Activated T-helper 2 cell treated with anti-CD3 and anti-CD28 coated beads, Interferon-gamma antibody, Interleukin-2, Interleukin-4, amounts not matched to agents 10 μg/mL and 5 μg/mL and 100 μg/mL, durations not matched to agents 14 hours and 24 hours and 36 hours (primary cell): ENCODE data around the gene PDE7B. TPM values are rescaled to one million over a fixed set of nuclear protein-coding genes. Genes with fewer than 3 reads are reported as not detected.

ENCODE experiments used
- DNase-seq: peaks from one replicate; pipeline ENCODE4 v3.0.0; 2021; ENCODE audit warnings: low spot score
- H3K27ac Mint-ChIP-seq: one replicate; pipeline ENCODE4 v1.8.0; 2021; ENCODE audit warnings: mixed read lengths
- H3K27me3 Mint-ChIP-seq: one replicate; pipeline ENCODE4 v1.8.0; 2021; ENCODE audit warnings: low read depth, mixed read lengths
- H3K36me3 Mint-ChIP-seq: one replicate; pipeline ENCODE4 v1.8.0; 2021; ENCODE audit warnings: low read depth, mixed read lengths
- H3K4me1 Mint-ChIP-seq: one replicate; pipeline ENCODE4 v1.8.0; 2021; ENCODE audit warnings: low read depth, mixed read lengths
- H3K4me3 Mint-ChIP-seq: one replicate; pipeline ENCODE4 v1.8.0; 2021; ENCODE audit warnings: low read depth, mild to moderate bottlenecking, moderate library complexity, mixed read lengths
- H3K9me3 Mint-ChIP-seq: one replicate; pipeline ENCODE4 v1.8.0; 2021; ENCODE audit warnings: mixed read lengths
- intact Hi-C: fragments of 100-400 bp; cut with micrococcal nuclease; formaldehyde crosslinking; loops from one replicate; pipeline ENCODE4 v1.15.1; 2023
- total RNA-seq: library from RNA; stranded (reverse); gene quantifications from 2 replicates; pipeline ENCODE4 v1.2.3, GENCODE V29; 2022

Gene PDE7B
- total RNA-seq, 1 donor from 2014 or later: 28.8 TPM

- H3K27ac Mint-ChIP-seq: no peak overlapping the region
- peaks cover 4% of the 10 kb centered on the region for H3K27me3 Mint-ChIP-seq
- no peak for DNase-seq
- no peak overlapping the region for H3K4me3 Mint-ChIP-seq
- intact Hi-C loops: no loop called here
- no peaks in the 10 kb centered on the region for H3K9me3 Mint-ChIP-seq
- peaks cover 17% of the 10 kb centered on the region for H3K36me3 Mint-ChIP-seq
- peaks cover 30% of the 10 kb centered on the region for H3K4me1 Mint-ChIP-seq
Measured at GRCh38 chr6:136036601-136037000, 185.1 kb downstream of the PDE7B start.

- DNase-seq: no peak
- Mint-ChIP-seq H3K9me3 (no peaks in the 10 kb centered on the region), H3K27me3 (peaks cover 4% of the 10 kb centered on the region), H3K36me3 (peaks cover 12% of the 10 kb centered on the region), H3K4me3 (no peak overlapping the region), H3K27ac (peak overlapping the region; percentile 20), H3K4me1 (peaks cover 24% of the 10 kb centered on the region)
- intact Hi-C loops: no loop called here
Measured at GRCh38 chr6:136037242-136037875, 185.9 kb downstream of the PDE7B start.

DNA sequence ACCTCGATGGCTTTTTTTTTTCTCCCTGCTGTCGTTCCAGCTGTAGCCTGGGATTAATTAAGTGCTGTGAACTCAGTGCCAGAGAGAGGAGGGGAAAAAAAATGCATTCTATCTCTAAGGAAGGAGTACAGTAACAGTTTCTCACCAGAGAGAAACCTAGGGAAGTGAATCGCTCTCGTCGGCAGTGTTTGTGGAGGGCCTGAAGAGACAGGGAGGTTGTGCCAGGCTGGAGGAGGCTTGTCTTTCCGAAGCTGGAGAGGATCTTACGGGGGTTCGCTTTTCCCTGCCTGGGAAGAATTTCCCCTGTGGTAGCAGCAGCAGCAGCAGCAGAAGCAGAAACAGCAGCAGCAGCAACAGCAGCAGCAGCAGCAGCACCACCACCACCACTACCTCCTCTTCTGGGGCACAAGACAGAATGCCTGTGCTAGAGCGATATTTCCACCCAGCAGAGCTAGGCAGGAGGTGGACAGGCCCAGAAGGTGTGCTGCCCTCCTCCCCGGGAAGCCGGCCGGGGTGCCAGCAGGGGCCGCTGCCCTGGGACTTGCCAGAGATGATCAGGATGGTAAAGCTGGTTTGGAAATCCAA, 186.5 kb downstream of the PDE7B start:
- Mint-ChIP-seq H3K9me3 (no peaks in the 10 kb centered on the region), H3K4me1 (peaks cover 20% of the 10 kb centered on the region), H3K27me3 (peaks cover 4% of the 10 kb centered on the region), H3K4me3 (no peak overlapping the region), H3K27ac (peak overlapping the region; percentile 14), H3K36me3 (peaks cover 10% of the 10 kb centered on the region)
- intact Hi-C loops: no loop called here
- DNase-seq: no peak

GRCh38 chr6:136038531-136038930, 187.0 kb downstream of the PDE7B start:
- Mint-ChIP-seq H3K27ac (no peak overlapping the region), H3K9me3 (no peaks in the 10 kb centered on the region), H3K4me1 (peaks cover 18% of the 10 kb centered on the region), H3K27me3 (peaks cover 4% of the 10 kb centered on the region), H3K36me3 (peaks cover 8% of the 10 kb centered on the region), H3K4me3 (no peak overlapping the region)
- no peak for DNase-seq
- intact Hi-C loops: no loop called here

DNA sequence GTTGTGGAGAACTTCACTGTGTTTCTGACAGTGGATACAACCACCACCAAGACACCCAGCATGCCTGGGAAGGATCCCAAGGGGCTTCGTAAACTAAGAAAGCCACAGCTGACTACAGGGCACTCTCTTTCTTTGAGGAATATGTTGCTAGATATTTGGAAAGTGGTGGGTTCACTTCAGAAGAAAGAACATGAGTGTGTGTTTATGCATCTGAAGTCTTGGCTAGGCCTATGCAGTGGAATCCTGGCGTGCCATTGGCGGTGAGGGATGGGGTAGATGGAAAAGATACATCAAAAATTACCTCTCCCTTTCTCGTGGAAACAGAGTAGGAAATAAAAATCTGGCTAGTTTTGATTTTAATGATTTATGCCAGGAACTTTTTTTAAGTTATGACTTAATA, 187.7 kb downstream of the PDE7B start:
- H3K36me3 Mint-ChIP-seq: peaks cover 12% of the 10 kb centered on the region
- H3K9me3 Mint-ChIP-seq: no peaks in the 10 kb centered on the region
- H3K4me1 Mint-ChIP-seq: peaks cover 15% of the 10 kb centered on the region
- intact Hi-C loops: no loop called here
- no peak for DNase-seq
- H3K27me3 Mint-ChIP-seq: peaks cover 11% of the 10 kb centered on the region
- no peak overlapping the region for H3K27ac Mint-ChIP-seq
- H3K4me3 Mint-ChIP-seq: no peak overlapping the region

- Mint-ChIP-seq H3K4me3 (no peak overlapping the region), H3K36me3 (peaks cover 58% of the 10 kb centered on the region), H3K27ac (peak overlapping the region; percentile 66), H3K9me3 (peaks cover 15% of the 10 kb centered on the region), H3K4me1 (peaks cover 28% of the 10 kb centered on the region), H3K27me3 (no peaks in the 10 kb centered on the region)
- intact Hi-C loops: no loop called here
- DNase-seq: no peak
Measured at GRCh38 chr6:136050475-136050874, 199.0 kb downstream of the PDE7B start.

DNA sequence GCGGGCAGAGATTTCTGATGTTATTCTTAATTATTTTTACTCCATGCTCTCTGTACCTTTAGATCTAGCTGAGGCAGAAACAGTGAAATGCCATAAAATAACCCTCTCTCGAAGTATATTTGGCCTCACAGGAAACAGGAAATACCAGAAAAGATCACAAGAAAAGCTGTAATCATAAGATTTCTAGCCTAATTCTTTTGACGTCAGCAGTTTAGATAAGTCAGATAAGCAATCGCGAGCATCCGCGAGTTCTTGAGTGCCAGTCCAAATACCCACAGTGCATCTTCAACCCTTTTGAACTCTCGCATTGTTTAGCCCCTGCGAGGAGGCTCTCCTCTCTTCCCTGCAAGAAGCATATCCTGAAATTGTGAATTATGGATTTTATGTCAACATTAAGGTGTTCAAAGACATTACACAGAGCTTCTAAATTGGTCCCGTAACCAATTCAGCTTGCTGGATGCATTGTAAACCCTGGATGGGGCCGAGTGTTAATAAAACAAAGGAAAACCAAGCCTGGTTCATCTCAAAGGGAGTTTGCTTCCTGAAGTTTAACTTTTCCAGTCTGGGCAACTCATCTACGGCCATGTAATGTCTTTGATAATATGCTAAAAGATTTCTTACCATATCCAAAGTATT, 199.8 kb downstream of the PDE7B start:
- H3K4me1 Mint-ChIP-seq: peaks cover 28% of the 10 kb centered on the region
- no peaks in the 10 kb centered on the region for H3K27me3 Mint-ChIP-seq
- H3K4me3 Mint-ChIP-seq: no peak overlapping the region
- intact Hi-C loops: no loop called here
- peaks cover 15% of the 10 kb centered on the region for H3K9me3 Mint-ChIP-seq
- H3K27ac Mint-ChIP-seq: peak overlapping the region; percentile 66
- peaks cover 58% of the 10 kb centered on the region for H3K36me3 Mint-ChIP-seq
- no peak for DNase-seq

GRCh38 chr6:136052031-136052430, 200.5 kb downstream of the PDE7B start:
- no peak for DNase-seq
- no peak overlapping the region for H3K27ac Mint-ChIP-seq
- peaks cover 56% of the 10 kb centered on the region for H3K36me3 Mint-ChIP-seq
- H3K4me3 Mint-ChIP-seq: no peak overlapping the region
- no peaks in the 10 kb centered on the region for H3K27me3 Mint-ChIP-seq
- H3K4me1 Mint-ChIP-seq: peaks cover 28% of the 10 kb centered on the region
- intact Hi-C loops: no loop called here
- H3K9me3 Mint-ChIP-seq: peaks cover 15% of the 10 kb centered on the region

- Mint-ChIP-seq H3K4me3 (no peak overlapping the region), H3K36me3 (peaks cover 16% of the 10 kb centered on the region), H3K9me3 (no peaks in the 10 kb centered on the region), H3K27ac (no peak overlapping the region), H3K27me3 (peaks cover 11% of the 10 kb centered on the region), H3K4me1 (peaks cover 2% of the 10 kb centered on the region)
- intact Hi-C loops: no loop called here
- no peak for DNase-seq
Measured at GRCh38 chr6:136058852-136059251, 207.4 kb downstream of the PDE7B start.

DNA sequence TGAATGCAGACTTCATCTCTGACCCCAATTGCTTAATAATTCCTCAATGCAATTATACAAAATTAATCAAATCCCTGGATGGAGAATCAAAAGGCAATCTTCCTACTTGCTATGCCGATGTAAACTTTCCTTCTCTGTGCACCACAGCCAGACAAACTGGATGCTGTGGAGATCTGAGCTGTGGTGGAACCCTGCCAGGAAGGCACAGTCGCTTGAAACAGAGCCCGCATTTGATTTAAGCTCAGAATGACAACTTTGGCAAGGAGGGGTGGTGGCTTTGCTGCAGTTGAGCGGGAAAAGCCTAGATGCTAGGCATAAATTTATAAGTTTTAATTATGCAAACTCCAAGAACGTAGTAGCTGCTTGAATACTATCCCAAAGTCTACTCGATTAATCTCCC, 207.8 kb downstream of the PDE7B start:
- Mint-ChIP-seq H3K4me3 (no peak overlapping the region), H3K4me1 (peaks cover 2% of the 10 kb centered on the region), H3K27me3 (peaks cover 11% of the 10 kb centered on the region), H3K36me3 (peaks cover 16% of the 10 kb centered on the region), H3K9me3 (no peaks in the 10 kb centered on the region), H3K27ac (no peak overlapping the region)
- intact Hi-C loops: no loop called here
- DNase-seq: no peak

GRCh38 chr6:136060052-136060451, 208.6 kb downstream of the PDE7B start:
- intact Hi-C loops: no loop called here
- Mint-ChIP-seq H3K4me3 (no peak overlapping the region), H3K27me3 (peaks cover 11% of the 10 kb centered on the region), H3K9me3 (no peaks in the 10 kb centered on the region), H3K27ac (no peak overlapping the region), H3K4me1 (peaks cover 2% of the 10 kb centered on the region), H3K36me3 (peaks cover 15% of the 10 kb centered on the region)
- no peak for DNase-seq

- no peak for DNase-seq
- no peak overlapping the region for H3K27ac Mint-ChIP-seq
- peaks cover 11% of the 10 kb centered on the region for H3K27me3 Mint-ChIP-seq
- H3K36me3 Mint-ChIP-seq: peaks cover 14% of the 10 kb centered on the region
- peaks cover 2% of the 10 kb centered on the region for H3K4me1 Mint-ChIP-seq
- H3K9me3 Mint-ChIP-seq: no peaks in the 10 kb centered on the region
- no peak overlapping the region for H3K4me3 Mint-ChIP-seq
- intact Hi-C loops: no loop called here
Measured at GRCh38 chr6:136060759-136061158, 209.3 kb downstream of the PDE7B start.

- intact Hi-C loops: no loop called here
- Mint-ChIP-seq H3K9me3 (no peaks in the 10 kb centered on the region), H3K4me3 (no peak overlapping the region), H3K27ac (no peak overlapping the region), H3K27me3 (peaks cover 11% of the 10 kb centered on the region), H3K36me3 (peaks cover 14% of the 10 kb centered on the region), H3K4me1 (peaks cover 2% of the 10 kb centered on the region)
- DNase-seq: no peak
Measured at GRCh38 chr6:136061701-136062100, 210.2 kb downstream of the PDE7B start.
